H1 (cell line): Measurements from ENCODE around the gene CMIP. TPM values are rescaled to one million over a fixed set of nuclear protein-coding genes. Genes with fewer than 3 reads are reported as not detected.

Experiments
- CTCF ChIA-PET: fragments of 300-600 bp; sonication (Branson Sonifier 250); formaldehyde crosslinking; loops from one replicate; lab custom pipeline; 2021; ENCODE audit not compliant: partially characterized antibody; lab: Charles Lee
- POLR2A ChIA-PET: fragments of 300-600 bp; sonication (Branson Sonifier 250); formaldehyde crosslinking; loops from one replicate; lab custom pipeline; 2021; ENCODE audit warnings: inconsistent platforms; ENCODE audit not compliant: partially characterized antibody; lab: Charles Lee
- DNase-seq, 2 experiments: peaks; one replicate each; pipeline versions ENCODE4 v3.0.0 to v3.0.0-alpha.2; 2010 to 2022; ENCODE audit warnings: low spot score in 2 of 2, low read depth in 1 of 2, mixed read lengths in 1 of 2
- FAIRE-seq: peaks from 2 replicates; lab custom pipeline; 2011; peaks lifted over from hg19 to GRCh38; lab: Jason Lieb, UNC
- H2AFZ ChIP-seq: 2 replicates; pipeline ENCODE4 v1.8.1; 2012; ENCODE audit warnings: low read length, inconsistent platforms
- H2AK5ac ChIP-seq: 2 replicates; pipeline ENCODE4 v1.6.1; 2013; ENCODE audit warnings: low read depth, low read length
- H2BK120ac ChIP-seq: replicated peaks from 2 replicates; pipeline ENCODE3; 2013; ENCODE audit warnings: low read depth, low read length, inconsistent platforms
- H2BK12ac ChIP-seq: 2 replicates; pipeline ENCODE4 v1.6.1; 2013; ENCODE audit warnings: low read depth, low read length
- H2BK15ac ChIP-seq: 2 replicates; pipeline ENCODE4 v1.6.1; 2013; ENCODE audit warnings: low read length
- H2BK20ac ChIP-seq: 2 replicates; pipeline ENCODE4 v1.6.1; 2013; ENCODE audit warnings: low read length
- H2BK5ac ChIP-seq: 2 replicates; pipeline ENCODE4 v1.6.1; 2013; ENCODE audit warnings: low read depth, low read length
- H3K14ac ChIP-seq: 2 replicates; pipeline ENCODE4 v1.6.1; 2013; ENCODE audit warnings: inconsistent platforms; ENCODE audit not compliant: insufficient read length
- H3K18ac ChIP-seq: 2 replicates; pipeline ENCODE4 v1.6.1; 2013; ENCODE audit warnings: low read length; ENCODE audit errors: extremely low read depth
- H3K23ac ChIP-seq: 2 replicates; pipeline ENCODE4 v1.6.1; 2013; ENCODE audit warnings: inconsistent platforms; ENCODE audit not compliant: insufficient read length
- H3K23me2 ChIP-seq: 2 replicates; pipeline ENCODE4 v1.6.1; 2013; ENCODE audit warnings: low read depth, low read length
- H3K27ac ChIP-seq: 2 replicates; pipeline ENCODE4 v1.6.1; 2011; ENCODE audit warnings: low read depth, low read length, inconsistent platforms
- H3K27me3 ChIP-seq, 4 experiments: replicated peaks in 1 of 4; 1 replicate in 1 of 4; 2 replicates in 3 of 4; pipeline versions ENCODE4 v1.6.1 to v1.8.1; 2011 to 2013; ENCODE audit warnings: low read length in 3 of 4, mild to moderate bottlenecking in 3 of 4, inconsistent platforms in 2 of 4, mixed read lengths in 2 of 4, moderate library complexity in 1 of 4; ENCODE audit not compliant: control insufficient read depth in 3 of 4, insufficient read depth in 3 of 4; ENCODE audit errors: extremely low read depth in 1 of 4
- H3K36me3 ChIP-seq, 4 experiments: 2 replicates each; pipeline versions ENCODE4 v1.6.1 to v1.8.1; 2011 to 2013; ENCODE audit warnings: mild to moderate bottlenecking in 4 of 4, low read length in 3 of 4, moderate library complexity in 2 of 4, control low read depth in 1 of 4, inconsistent platforms in 1 of 4; ENCODE audit not compliant: insufficient read depth in 4 of 4, control insufficient read depth in 2 of 4
- H3K4ac ChIP-seq: replicated peaks from 2 replicates; pipeline ENCODE3; 2013; ENCODE audit warnings: low read length, low read depth, mixed read lengths, inconsistent platforms; ENCODE audit not compliant: insufficient read length
- H3K4me1 ChIP-seq, 4 experiments: replicated peaks in 1 of 4; 1 replicate in 1 of 4; 2 replicates in 3 of 4; pipeline versions ENCODE4 v1.6.1 to v1.8.1; 2011 to 2013; ENCODE audit warnings: low read length in 3 of 4, inconsistent platforms in 2 of 4, mixed read lengths in 1 of 4; ENCODE audit not compliant: insufficient read depth in 4 of 4, control insufficient read depth in 3 of 4
- H3K4me2 ChIP-seq, 2 experiments: 2 replicates each; pipeline versions ENCODE4 v1.6.1 to v1.8.1; 2011 to 2013; ENCODE audit warnings: low read depth in 2 of 2, low read length in 2 of 2, control low read depth in 1 of 2, inconsistent platforms in 1 of 2, mild to moderate bottlenecking in 1 of 2; ENCODE audit not compliant: insufficient read depth in 1 of 2
- H3K4me3 ChIP-seq, 4 experiments: fragments of 200-600, 300-600 bp in 1 of 4; sonication (generic), shearing (Covaris generic), sonication (Bioruptor Twin) in 1 of 4; 2 replicates each; pipeline versions ENCODE4 v1.5.1 to v1.8.1; 2011 to 2016; ENCODE audit warnings: low read length in 4 of 4, low read depth in 3 of 4, control low read depth in 2 of 4, inconsistent platforms in 2 of 4, mild to moderate bottlenecking in 2 of 4, mixed read lengths in 1 of 4, moderate library complexity in 1 of 4; ENCODE audit not compliant: insufficient read depth in 2 of 4; ENCODE audit errors: extremely low read depth in 1 of 4
- H3K56ac ChIP-seq: replicated peaks from 2 replicates; pipeline ENCODE3; 2013; ENCODE audit warnings: low read depth, mild to moderate bottlenecking, mixed read lengths, low read length, inconsistent platforms; ENCODE audit not compliant: insufficient read length
- H3K79me1 ChIP-seq: 2 replicates; pipeline ENCODE4 v1.6.1; 2013; ENCODE audit warnings: low read depth, low read length, control low read depth
- H3K79me2 ChIP-seq, 2 experiments: 2 replicates each; pipeline versions ENCODE4 v1.6.1 to v1.8.1; 2012 to 2013; ENCODE audit warnings: low read length in 2 of 2, mild to moderate bottlenecking in 2 of 2, inconsistent platforms in 1 of 2; ENCODE audit not compliant: insufficient read depth in 2 of 2, control insufficient read depth in 1 of 2
- H3K9ac ChIP-seq, 4 experiments: replicated peaks in 1 of 4; 1 replicate in 1 of 4; 2 replicates in 3 of 4; pipeline versions ENCODE4 v1.6.1 to v1.8.1; 2011 to 2013; ENCODE audit warnings: low read depth in 3 of 4, low read length in 3 of 4, control low read depth in 2 of 4, mild to moderate bottlenecking in 2 of 4, moderate library complexity in 2 of 4, inconsistent platforms in 1 of 4; ENCODE audit errors: extremely low read depth in 1 of 4
- H3K9me3 ChIP-seq, 2 experiments: 2 replicates each; pipeline versions ENCODE4 v1.6.1 to v1.8.1; 2012 to 2013; ENCODE audit warnings: mild to moderate bottlenecking in 2 of 2, moderate library complexity in 2 of 2, control low read depth in 1 of 2, inconsistent platforms in 1 of 2, low read depth in 1 of 2, low read length in 1 of 2, mixed read lengths in 1 of 2; ENCODE audit not compliant: insufficient read depth in 2 of 2
- H4K20me1 ChIP-seq, 2 experiments: replicated peaks in 1 of 2; 2 replicates each; pipeline versions ENCODE3 to v1.8.1; 2011 to 2013; ENCODE audit warnings: inconsistent platforms in 2 of 2, low read length in 2 of 2, mild to moderate bottlenecking in 1 of 2; ENCODE audit not compliant: insufficient read depth in 2 of 2, control insufficient read depth in 1 of 2
- H4K5ac ChIP-seq: 2 replicates; pipeline ENCODE4 v1.6.1; 2013; ENCODE audit warnings: low read length, low read depth, mixed read lengths, inconsistent platforms; ENCODE audit not compliant: insufficient read length
- H4K8ac ChIP-seq: 2 replicates; pipeline ENCODE4 v1.8.0; 2013; ENCODE audit warnings: mild to moderate bottlenecking, moderate library complexity, low read length, inconsistent platforms; ENCODE audit not compliant: insufficient read depth; ENCODE audit errors: extremely low read depth
- H4K91ac ChIP-seq: replicated peaks from 2 replicates; pipeline ENCODE3; 2013; ENCODE audit warnings: low read length, mixed read lengths, inconsistent platforms; ENCODE audit not compliant: insufficient read length
- BRCA1 ChIP-seq: IDR thresholded peaks from 2 replicates; pipeline ENCODE4 v1.6.1; 2012; ENCODE audit warnings: low read depth, low read length, improper control_type of control experiment
- CHD1 ChIP-seq: IDR thresholded peaks from 2 replicates; pipeline ENCODE4 v1.6.1; 2012; ENCODE audit warnings: low read depth, low read length, improper control_type of control experiment
- EZH2 ChIP-seq: fragments of 200-600 bp; sonication (generic); IDR thresholded peaks from 2 replicates; pipeline ENCODE4 v1.7.1; 2012; ENCODE audit warnings: low read depth, mild to moderate bottlenecking, moderate library complexity, low read length, inconsistent platforms; ENCODE audit not compliant: severe bottlenecking
- KDM1A ChIP-seq: fragments of 200-600, 300-600 bp; sonication (generic); IDR thresholded peaks from 2 replicates; pipeline ENCODE4 v1.7.1; 2016; ENCODE audit warnings: mild to moderate bottlenecking, low read length, borderline replicate concordance
- KDM5A ChIP-seq: fragments of 200-600 bp; IDR thresholded peaks from 2 replicates; pipeline ENCODE4 v1.7.1; 2012; ENCODE audit warnings: mild to moderate bottlenecking, low read length, inconsistent platforms, mixed read lengths
- POLR2AphosphoS5 ChIP-seq: IDR thresholded peaks from 2 replicates; pipeline ENCODE4 v1.6.1; 2011; ENCODE audit warnings: low read depth, low read length
- TAF7 ChIP-seq: optimal IDR thresholded peaks from 2 replicates; pipeline ENCODE3; 2011; ENCODE audit warnings: low read depth, mild to moderate bottlenecking, inconsistent platforms, low read length, moderate library complexity, borderline replicate concordance
- WGBS, 2 experiments: shearing (Covaris generic) in 1 of 2; methylation state at CpG; one replicate each; pipeline versions ENCODE4 v1.1.6 to v1.1.7; 2013 to 2015; ENCODE audit warnings: low lambda C conversion rate in 2 of 2, mixed read lengths in 2 of 2, inconsistent platforms in 1 of 2, low coverage in 1 of 2, missing lambda C conversion rate in 1 of 2; ENCODE audit not compliant: insufficient replicate concordance in 2 of 2, insufficient coverage in 1 of 2, insufficient read length in 1 of 2; ENCODE audit errors: extremely low coverage in 1 of 2, missing lambda C conversion rate in 1 of 2; 5-methylcytosine and 5-hydroxymethylcytosine counted together
- polyA plus RNA-seq, 7 experiments: library from polyadenylated mRNA; depleted of rRNA in 3 of 7; stranded (reverse) in 5 of 7; unstranded in 2 of 7; fragments of >200 nt in 5 of 7; fragments of 200-250 nt in 2 of 7; gene quantifications; 1 replicate in 5 of 7; 2 replicates in 1 of 7; 4 replicates in 1 of 7; pipeline versions ENCODE4 v1.2.1 to v1.2.3, GENCODE V29; 2011 to 2013; ENCODE audit warnings: missing spikeins in 2 of 7, mixed read lengths in 2 of 7
- total RNA-seq: library from RNA; stranded (reverse); fragmentation: NEBNext Ultra II Directional; extraction: Animal tissue kit (Norgen Biotek cat#: 25700); gene quantifications from 2 replicates; pipeline ENCODE4 v1.2.1, GENCODE V29; 2021

Gene CMIP
- total and polyA plus RNA-seq, 2 of the 8 experiments (the other 6 are each of a cell fraction or from before 2014, with no cell fraction given) = 7.9 to 53.2 TPM

GRCh38 chr16:81565321-81566028 is 120.9 kb downstream of the CMIP start:
- H3K56ac ChIP-seq = no peak overlapping the region
- POLR2A ChIA-PET = no interaction called here
- H3K14ac ChIP-seq = no peak overlapping the region
- H3K27me3 ChIP-seq = no peaks in the 10 kb centered on the region
- H3K18ac ChIP-seq = no peak overlapping the region
- CTCF ChIA-PET = interaction anchor here (0.7 to 1.0 kb wide), 2 partner anchors 28 to 72 kb away, joined by 3 read pairs; no protein-coding TSS in a partner anchor
- peaks cover 14 to 51% of the 10 kb centered on the region in 2 experiments for H4K20me1 ChIP-seq
- no peak overlapping the region for H2BK12ac ChIP-seq
- no peak overlapping the region; the same call in 1 of the 2 replicates for H2BK20ac ChIP-seq
- H3K79me2 ChIP-seq = peaks cover 0 to 78% of the 10 kb centered on the region in 2 experiments; a peak in 2 of 4 replicates
- FAIRE-seq = no peak
- no peak overlapping the region for H2AFZ ChIP-seq
- DNase-seq = no peak
- no peak overlapping the region for H4K5ac ChIP-seq
- no peak overlapping the region for H4K91ac ChIP-seq
- H4K8ac ChIP-seq = no peak overlapping the region
- H3K23me2 ChIP-seq = no peaks in the 10 kb centered on the region
- H2BK15ac ChIP-seq = no peak overlapping the region
- no peak overlapping the region for H2AK5ac ChIP-seq
- no peak overlapping the region for H3K4ac ChIP-seq
- TF ChIP-seq KDM5A (no peak), KDM1A (no peak), TAF7 (no peak), BRCA1 (no peak), EZH2 (no peak), POLR2AphosphoS5 (no peak), CHD1 (no peak)
- no peak overlapping the region for H2BK120ac ChIP-seq
- H3K23ac ChIP-seq = no peak overlapping the region
- peaks cover 0 to 9% (median 4%) of the 10 kb centered on the region in 4 experiments; a peak in 5 of 7 replicates for H3K4me1 ChIP-seq
- H3K27ac ChIP-seq = no peak overlapping the region
- H3K9me3 ChIP-seq = no peaks in the 10 kb centered on the region
- H3K4me3 ChIP-seq = no peak overlapping the region
- H3K79me1 ChIP-seq = peaks cover 42% of the 10 kb centered on the region
- no peak overlapping the region for H2BK5ac ChIP-seq
- 81% methylated on average over 20 of the region's 20 CpGs; no CpG with 5 or more reads in 1 of the 2 experiments for WGBS, 2 experiments
- no peak overlapping the region for H3K4me2 ChIP-seq
- H3K9ac ChIP-seq = no peak overlapping the region
- H3K36me3 ChIP-seq = no peaks in the 10 kb centered on the region
